Hippocampal formation (tissue), 2 donors: ENCODE measurements around the gene MYO5B.
"Not testable (repeated sequence)": the region's sequence is repeated elsewhere in the genome, so short reads cannot be mapped to it uniquely, and the experiment has no call there.

Source experiments
- DNase-seq, 2 donors: peaks; one replicate each; lab custom pipeline; 2025; lab: John Stamatoyannopoulos, UW

The MYO5B gene

DNA sequence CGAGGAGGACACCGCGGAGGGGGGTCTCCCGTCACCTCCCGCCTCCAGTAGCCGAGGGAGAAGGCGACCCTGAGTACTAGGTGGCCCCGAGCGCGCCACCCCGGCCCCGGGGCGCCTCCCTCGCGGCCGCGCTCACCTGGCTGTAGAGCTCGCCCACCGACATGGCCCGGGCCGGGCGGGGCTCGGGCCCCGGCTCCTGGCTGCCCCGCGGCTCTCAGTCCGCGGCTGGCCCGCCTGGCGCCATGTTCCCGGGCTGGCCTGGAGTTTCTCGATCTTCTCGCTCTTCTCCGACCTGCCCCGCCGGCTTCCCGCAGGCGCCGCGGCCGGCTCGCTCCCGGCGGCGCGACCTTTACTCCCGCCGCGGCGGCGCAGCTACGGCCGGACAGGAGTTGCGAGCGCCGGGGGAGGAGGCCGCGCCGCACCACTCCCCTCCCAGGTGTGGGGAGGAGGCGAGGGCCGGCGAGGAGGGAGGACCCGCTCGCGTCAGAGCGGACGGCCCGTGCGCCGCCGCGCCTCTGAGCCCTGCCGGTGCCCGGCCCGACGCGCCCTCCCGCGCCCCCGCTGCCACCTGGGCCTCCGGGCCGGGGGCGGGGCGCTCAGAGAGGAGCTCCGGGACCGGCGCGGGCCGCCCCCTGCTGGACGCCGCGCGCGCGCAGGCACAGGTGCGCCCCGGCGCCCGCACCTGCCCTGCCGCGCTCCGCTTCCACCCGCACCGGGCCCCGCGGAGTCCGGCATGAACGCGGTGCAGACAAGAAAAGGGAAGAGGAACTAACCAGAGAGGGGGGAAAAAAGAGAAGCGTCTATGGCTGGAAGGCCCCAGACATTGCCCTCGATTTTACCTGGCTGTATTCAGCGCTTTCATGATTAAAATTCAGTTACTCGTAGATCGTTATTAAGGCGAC, at the start of gene MYO5B:
Gene MYO5B, minus strand, starts transcription at position 517 of the 902 bp plus-strand sequence. Its CDS starts 354 bp downstream, at position 163.
- no peak for DNase-seq

DNA sequence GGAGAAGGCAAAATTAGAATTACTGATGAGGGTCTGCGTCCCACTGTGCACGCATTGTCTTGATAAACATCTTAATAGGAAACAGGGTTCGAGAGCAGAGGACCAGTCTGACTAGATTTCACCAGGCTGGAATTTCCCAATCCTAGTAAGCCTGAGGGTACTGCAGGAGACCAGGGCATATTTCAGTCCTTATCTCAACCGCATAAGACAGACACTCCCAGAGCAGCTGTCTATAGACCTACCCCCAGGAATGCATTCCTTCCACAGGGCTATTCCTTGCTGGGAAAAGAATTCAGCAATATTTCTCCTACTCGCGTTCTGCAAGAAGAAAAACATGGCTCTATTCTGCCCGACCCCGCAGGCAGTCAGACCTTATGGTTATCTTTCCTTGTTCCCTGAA, 46.8 kb upstream of the MYO5B start:
- DNase-seq, result not testable (repeated sequence)

DNA sequence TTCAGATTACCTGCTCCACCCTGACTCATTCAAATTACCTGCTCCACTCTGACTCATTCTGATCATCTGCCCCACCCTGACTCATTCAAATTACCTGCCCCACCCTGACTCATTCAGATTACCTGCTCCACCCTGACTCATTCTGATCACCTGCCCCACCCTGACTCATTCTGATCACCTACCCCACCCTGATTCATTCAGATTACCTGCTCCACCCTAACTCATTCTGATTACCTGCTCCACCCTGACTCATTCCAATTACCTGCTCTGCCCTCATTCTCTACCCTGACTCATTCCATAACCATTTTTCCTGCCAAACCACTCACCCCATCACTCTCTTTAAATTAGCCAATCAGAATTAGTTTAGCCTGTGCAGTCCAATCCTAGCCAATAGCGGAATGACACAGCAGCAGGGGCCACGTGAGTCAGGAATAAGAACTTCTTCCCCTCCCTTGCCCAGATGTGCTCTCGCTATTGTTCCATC, 45.2 kb upstream of the MYO5B start:
- no peak for DNase-seq

DNA sequence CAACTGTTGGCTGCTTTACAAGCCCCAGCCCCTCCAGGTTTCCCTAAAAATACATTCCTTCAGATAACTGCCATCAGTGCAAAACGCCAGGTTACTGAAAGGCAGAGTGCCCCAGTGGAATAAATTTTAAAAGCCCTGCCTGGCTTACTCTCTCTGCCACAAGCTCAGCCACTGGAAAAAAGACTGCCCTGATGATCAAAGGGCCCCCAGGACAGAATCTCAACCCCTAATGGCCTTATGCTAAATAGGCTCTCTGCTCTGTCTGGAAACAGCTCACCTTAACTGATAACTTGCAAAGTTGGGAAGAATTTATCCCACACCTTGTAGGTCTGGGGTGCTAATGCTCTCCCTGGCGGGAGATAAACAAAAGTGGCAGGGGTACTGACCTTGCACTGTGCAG, 37.5 kb upstream of the MYO5B start:
- DNase-seq, result no peak

DNA sequence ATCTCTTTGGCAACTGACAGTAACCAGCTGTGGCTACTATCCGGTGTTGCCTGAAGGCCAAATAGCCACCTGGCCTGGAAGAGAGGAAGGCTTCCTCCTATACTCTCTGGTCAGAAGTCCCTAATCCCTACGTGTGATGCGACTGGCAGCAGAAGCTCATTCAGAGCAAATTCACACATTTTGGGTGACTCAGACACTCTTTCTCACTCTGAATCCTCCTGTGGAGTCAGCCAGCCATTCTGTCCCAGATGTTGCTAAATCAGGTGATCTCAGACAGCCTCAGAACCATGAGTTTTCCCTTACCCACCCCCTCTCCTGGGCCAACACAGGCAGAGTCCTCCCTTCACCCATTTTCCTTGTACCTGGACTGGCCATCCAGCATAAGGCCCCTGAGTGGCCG, 36.7 kb upstream of the MYO5B start:
- no peak for DNase-seq

DNA sequence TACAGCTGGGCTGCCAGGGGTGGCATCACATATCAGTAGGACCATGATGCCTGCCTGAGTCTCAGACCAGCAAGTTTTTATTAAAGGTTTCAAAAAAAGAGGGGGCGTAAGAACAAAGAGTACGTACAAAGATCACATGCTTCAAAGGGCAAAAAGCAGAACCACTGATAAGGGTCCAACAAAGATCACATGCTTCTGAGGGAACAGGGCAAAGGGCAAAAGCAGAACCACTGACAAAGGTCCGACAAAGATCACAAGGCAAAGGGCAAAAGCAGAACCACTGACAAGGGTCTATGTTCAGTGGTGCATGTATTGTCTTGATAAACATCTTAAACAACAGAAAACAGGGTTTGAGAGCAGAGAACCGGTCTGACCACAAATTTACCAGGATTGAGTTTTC, 25.3 kb upstream of the MYO5B start:
- DNase-seq, result not testable (repeated sequence)

DNA sequence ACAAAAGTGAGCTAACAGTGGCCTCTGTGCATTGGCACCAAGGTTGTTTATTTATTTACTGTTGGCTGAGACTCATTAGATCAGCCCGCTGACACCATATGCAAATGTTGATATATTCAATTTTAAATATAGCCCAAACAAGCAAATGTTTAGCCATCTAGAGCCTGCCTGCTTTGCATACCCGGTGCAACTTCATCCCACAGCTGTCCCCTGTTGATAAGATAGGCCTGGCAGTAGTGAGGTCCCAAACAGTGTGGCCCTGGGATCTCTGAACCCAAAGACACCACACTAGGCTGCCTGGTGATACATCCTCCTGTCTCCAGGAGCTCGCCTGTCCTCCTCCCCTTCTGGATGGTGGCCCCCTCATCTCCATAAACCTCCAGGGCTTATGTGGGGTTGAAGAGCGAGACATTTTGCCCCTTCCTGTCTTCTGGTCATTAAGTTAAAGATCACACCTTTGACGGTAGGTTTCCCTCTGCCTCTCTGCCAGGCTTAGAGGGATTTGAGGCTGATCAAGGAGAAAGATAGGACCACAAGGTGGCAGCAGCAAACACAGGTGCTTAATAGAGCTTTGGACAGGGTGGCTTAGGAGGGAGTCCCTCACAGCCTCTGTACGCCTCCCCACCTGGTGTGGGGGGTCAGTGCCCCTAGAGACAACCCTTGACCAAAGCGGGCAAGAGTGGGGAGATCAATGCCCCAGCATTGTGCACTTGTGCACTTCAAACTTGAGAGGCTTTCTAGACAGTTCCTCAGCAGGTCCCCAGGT, 23.7 kb upstream of the MYO5B start:
- DNase-seq, result peak in 1 of 2 donors; percentile 1

DNA sequence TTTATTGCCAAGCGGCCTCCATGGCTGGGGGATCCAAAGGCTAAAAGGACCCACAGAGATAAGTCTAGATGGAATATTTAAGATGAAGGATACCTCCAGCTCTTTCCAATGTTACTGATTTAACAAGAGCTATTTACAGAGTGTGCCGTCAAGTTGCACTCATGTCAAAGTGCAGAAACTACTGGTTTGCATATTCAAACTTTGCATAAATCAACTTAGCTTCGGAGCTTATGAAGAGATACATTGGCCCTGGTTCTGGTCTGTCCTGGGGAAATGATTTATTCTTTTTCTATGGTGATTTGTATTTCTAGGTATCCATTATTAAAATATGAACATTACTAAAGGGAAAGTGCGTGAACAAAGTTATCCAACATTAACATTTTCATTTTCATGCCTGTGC, 14.4 kb upstream of the MYO5B start:
- DNase-seq, result no peak

DNA sequence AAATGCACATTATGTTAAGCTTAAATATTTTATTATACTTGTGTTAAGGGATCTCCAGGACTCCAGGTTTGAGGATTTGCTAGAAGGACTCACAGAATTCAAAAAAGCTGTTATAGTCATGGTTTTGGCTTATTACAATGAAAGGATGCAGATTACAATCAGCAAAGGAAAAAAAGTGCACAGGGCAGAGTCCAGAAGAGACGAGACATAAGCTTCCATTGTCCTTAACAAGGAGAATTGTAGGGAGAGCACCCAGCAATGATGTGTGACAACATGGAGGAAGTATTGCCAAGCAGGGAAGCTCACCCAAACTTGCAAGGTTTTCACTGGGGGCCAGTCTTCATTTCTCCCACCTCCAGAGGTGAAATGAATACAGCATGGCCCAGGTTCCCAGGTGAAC, 12.8 kb upstream of the MYO5B start:
- DNase-seq, result no peak

DNA sequence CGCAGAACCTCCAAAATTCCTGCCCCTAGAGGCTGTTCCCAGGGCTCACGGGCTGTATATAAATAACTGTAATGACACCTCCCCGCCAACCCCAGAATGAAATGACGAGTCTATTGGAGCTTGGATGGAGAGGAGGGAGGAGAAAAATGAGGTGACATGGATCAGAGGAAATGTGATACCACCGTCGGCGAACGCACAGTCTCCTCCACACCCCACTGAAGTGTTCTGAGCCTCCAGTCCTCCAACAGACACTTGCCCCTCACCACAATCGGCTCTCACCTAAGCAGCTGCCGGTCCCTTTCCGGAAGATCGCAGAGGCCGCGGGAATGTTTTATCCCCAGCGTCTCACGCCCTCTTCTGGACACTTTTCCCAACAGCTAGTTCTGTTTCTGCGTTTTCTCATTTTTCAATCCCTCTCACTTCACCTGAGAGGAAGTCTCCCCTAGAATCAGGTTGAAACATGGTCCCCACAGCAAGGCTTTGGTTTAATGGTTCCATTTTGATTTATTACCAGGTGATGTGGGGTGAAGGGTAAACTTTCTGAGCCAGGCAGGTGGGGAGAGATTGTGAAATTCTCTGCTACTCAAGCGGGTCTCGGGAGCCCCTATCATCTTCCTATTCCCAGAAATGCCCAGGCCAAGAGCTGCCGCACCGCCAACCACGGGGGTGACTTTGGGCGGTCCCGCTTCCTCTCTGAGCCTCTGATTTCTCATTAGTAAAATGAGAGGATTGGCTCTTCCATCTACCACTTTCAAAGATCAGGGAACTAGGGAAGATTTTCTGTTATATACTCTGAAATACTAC, 9.1 kb upstream of the MYO5B start:
- DNase-seq, result peak; percentile 39 to 45

DNA sequence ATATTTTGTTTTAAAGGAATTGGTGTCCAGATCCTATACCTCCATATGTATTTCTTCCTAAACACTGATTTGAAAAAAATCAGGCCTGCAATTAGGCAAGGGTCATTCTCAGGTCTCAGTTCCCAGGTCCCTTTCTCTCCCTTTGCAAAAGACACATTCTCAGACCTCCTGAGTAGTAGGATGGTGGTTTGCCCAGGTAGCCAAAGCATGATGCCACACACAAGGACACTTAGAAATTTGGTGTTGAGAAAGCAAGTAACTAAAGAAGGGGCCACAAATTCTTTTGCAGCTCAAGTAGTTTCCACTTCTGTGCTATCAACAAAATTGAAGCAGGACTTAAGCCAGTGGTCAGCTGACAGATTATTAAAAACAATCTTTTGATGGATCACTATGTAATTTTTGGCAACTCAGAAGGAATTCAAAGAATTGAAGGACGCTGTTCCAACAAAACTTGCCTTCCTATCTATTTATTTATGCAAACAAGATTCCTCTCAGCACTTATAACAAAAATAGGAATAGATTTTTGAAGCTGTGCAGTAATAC, 6.6 kb upstream of the MYO5B start:
- DNase-seq, result no peak

DNA sequence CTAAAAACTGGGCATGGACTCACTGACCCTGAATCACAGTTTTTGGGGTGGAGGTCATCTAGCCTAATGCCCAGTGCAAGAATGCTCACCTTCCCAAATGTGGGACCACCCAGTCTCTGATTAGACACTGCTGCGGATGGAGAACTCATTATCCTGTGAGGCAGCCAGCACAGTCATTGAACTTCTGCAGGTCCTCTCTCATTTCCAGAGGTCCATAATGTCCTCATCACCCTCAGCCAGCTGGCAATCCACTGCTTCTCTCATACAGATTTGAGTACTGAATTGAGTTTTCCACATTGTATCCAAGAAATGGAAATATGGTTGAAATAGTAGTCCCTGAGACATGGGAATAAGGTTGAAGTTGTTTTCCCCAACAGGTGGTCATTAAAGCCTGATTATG, 5.0 kb upstream of the MYO5B start:
- no peak for DNase-seq

DNA sequence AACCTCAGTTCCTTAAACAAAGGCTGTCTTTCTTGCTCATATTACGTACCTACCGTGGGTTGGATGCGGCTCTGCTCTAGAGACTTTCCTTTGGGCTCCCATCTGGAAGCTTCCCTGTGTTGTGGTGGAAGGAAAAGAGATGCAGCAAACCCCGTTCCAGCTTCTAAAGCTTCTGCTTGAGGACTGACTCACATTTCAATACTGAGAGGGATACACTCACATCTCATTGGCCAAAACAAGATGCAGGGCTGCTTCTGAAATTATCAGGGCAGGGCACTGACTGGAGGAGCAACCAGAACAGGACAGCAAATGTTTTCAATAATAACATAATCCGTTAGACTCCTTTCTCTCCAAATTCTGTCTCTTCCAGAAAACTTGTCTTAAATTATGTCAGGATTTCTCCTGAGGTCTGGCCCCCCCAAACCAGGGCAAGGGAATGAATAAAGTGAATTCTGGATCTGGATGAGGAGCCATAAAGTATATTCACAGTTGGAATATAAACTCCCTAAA, 4.5 kb upstream of the MYO5B start:
- no peak for DNase-seq

DNA sequence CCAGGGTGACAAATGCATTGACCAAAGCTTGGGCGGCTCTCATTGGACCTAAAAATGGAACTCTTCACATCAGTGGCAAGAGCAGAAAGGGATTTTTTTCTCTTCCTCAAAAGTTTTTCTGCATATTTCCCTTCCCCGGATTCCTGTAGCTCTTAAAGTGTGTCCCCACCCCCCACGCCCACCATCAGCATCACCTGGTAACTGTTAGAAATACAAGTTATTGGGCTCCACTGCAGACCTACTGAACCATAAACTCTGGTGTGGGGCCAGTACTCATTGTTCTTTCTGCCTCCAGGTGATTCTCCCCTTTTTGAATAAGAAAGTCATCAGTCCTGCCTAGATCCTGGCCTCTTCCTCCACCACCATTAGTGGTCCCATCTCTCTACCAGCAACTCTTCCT, 1.3 kb upstream of the MYO5B start:
- no peak for DNase-seq

DNA sequence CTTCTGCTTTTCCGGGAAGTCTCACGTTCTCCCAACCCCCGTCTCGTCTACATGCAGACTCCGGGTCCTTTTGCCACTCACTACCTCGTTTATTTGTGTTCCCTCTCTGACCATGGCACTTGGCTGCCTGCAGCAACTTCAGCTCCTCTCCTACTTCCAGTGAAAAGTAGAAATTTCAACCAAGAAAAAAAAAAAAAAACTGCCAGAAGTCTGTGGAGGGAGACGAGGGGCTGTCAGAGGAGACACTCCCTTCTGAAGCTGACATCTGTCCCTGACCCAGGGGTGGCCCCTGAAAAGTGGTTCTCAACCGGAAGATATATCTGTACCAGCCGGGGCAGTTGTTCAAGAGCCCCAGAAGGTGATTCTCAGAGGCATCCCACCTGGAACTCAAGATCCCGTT, 742 bp upstream of the MYO5B start:
- no peak for DNase-seq

DNA sequence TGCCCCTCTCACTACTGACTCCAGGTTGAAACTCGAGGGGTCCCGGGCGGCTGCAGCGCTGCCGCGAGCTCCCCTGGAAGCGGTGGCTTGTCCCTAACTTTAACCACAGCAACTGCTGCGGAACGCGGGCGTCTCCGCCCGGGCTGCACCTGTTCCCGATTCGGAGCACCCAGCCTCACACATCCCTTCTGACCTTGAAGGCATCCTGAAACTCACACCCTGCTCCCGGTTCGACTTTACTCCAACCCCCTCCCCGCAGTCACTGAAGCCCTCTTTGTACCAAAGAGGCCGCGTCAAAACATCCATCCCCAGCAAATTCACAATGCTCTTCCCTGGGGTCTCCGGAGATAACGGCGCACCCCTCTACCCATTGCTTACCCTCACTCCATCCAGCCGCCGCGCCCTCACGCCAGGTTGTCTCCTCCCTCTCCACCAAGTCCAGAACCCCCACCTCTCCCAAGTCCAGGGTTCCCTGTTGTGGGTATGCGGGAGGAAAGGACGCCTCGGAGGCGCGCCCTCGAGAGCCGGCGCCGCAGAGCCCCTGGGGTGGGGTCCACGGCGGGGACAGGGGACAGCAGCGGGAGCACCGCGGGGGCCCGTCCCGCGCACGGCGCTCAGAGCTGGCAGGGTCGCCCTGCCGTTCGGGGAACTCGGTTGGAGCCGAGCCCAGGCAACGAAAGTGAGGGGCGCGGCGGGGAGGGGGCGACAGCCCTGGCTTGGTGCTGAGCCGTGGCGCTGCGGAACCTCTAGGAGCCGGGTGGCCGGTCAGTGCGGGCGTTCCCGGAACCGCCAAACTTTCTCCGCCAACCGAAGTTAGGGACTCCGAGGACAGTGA, 934 bp downstream of the MYO5B start:
- DNase-seq, result no peak

DNA sequence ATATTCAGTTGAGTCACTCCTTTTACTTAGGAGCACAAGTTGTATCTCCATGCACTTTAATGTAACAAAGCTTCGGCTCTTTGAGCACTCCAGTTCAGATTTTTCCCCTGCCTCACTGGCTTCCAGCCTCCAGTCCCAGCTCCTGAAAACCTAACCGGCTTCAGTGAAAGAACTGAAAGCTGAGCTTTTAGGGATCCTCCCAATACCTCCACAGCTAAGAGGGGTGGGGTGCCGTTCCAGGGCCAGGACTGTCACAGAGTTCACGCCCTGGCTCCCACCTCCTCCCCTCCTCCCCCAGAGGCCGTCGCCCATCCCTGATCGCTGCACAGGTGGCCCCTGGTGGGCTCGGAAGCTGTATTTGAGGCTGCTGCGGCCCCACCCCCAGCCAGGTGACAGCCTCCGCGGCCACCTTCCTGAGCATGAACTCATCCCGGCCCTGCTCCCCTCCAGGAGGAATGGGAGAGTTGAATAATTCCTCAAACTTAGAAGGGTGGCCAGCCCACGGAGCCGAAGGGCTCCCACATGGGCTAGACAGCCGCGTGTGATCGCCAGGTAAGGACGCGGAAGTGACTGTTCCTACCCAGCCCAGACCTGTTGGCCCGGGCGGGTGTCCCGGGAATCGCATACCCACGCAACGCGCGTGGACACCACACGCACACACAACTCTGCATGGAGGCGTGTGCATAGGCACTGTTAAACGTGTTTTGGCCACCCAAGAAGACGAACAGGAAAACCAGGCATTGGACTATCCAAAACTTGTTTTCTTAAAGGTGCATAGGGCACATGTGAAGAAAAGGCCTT, 1.8 kb downstream of the MYO5B start:
- no peak for DNase-seq

DNA sequence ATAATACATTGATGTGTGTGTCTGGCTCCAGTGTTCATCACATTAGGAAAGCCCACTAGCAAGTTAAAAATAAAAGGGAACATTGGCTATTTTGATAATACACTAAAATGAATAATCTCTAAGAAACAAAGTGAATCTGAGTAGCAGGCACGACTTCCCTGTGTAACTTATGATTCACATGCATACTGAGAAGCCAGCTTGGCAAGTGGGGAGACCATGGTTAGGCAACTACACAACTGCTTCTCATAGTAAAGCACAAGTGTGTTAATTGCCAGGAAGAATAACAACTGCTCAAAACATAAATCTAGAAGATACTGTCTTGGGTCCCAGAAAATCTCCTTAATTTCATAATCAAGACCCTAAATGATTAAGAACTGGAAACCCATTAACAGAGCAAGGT, 4.0 kb downstream of the MYO5B start:
- DNase-seq, result no peak

DNA sequence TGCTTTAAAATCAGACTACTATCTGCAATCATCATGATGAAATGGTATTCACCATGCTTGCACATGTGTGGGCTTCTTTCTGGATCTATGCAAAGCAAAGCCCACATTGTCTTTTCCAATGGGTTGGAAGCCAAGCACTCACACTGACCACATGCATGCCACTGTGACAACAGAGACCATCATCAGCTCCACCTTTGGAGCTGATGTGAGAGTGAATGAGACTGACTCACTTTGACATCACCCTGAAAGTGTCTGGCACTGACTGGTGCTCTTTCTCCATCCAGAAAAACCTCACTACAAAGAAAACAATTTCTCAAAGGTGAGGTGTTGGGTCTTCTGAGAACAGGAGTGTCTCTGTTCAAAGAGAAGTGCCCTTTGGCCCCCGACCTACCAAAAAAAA, 4.7 kb downstream of the MYO5B start:
- DNase-seq, result no peak

DNA sequence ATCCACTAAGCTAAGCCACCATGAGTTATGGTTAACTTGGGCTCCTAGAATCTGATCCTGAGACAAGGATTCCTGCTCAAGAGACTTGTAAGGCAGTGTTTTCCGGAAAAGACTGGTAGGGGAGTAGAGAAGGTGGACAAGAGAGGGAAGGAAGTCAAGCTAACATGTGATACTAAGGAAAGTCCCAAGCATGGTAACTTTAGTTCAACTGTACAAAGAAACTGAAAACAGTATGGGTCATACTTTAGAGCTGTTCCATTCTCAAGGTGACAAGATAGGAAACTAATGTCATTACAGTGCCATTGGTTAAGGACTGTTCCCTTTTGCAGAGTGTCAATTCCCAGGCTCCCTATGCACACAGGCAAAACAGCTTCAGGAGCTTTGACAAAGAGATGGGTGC, 5.8 kb downstream of the MYO5B start:
- DNase-seq, result no peak
